OCI-LY7 (cell line): Measurements from ENCODE around the gene PDILT.

Source experiments
- CTCF ChIP-seq: fragments of 200-600 bp; sonication (generic); conservative IDR thresholded peaks from 2 replicates; pipeline ENCODE4 v1.5.1; 2014; ENCODE audit warnings: mild to moderate bottlenecking, antibody characterized with exemption, low read length, moderate library complexity, mixed read lengths
- EZH2phosphoT487 ChIP-seq: fragments of 200-600 bp; sonication (generic); IDR thresholded peaks from 2 replicates; pipeline ENCODE4 v1.6.1; 2018; ENCODE audit warnings: low read depth, borderline replicate concordance, mild to moderate bottlenecking, mixed run types, antibody characterized with exemption, low read length, moderate library complexity, mixed read lengths

GRCh38 chr16:20347666-20348364 lies 56.7 kb downstream of the PDILT start:
- TF ChIP-seq CTCF = no peak
- TF ChIP-seq EZH2phosphoT487 = no peak
